ENCODE data around the gene F12. TPM values are rescaled to one million over a fixed set of nuclear protein-coding genes. Genes with fewer than 3 reads are reported as not detected.

F12 gene
- total RNA-seq, 2 donors from 2014 or later, result 0.95 to 2.9 TPM

DNA sequence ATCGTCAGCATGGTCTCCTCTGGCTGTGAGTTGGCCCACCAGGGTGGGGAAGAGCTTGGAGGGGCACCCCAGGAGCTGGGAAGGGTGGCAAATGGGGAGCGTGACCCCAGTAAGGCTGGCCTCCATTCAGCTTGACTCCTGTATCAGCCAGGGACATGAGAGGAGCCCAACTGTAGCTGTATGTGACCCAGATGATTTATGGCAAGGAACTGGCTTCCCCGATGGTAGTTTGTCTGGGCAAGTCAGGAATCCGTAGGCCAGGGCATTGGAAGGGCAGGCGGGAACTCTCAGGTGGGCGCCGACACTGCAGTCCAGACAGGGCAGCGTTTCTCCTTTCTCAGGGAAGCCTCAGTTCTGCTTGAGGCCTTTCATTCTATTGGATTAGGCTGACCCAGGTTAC is 22.8 kb downstream of the F12 start:
- H3K36me3 Mint-ChIP-seq (ENCODE audit: low read depth), result no peaks in the 10 kb centered on the region
- no peak for TF ChIP-seq CTCF (conservative IDR thresholded peaks at IDR 0.05)
- peaks cover 17% of the 10 kb centered on the region for H3K27me3 ChIP-seq (ENCODE audit: control insufficient read depth, insufficient read depth, low read length, poor library complexity, severe bottlenecking)
- H3K27me3 Mint-ChIP-seq (ENCODE audit: insufficient read depth), result peaks cover 47% of the 10 kb centered on the region
- peaks cover 2% of the 10 kb centered on the region for H3K4me1 Mint-ChIP-seq
- DNase-seq, result no peak
- no peak overlapping the region for H3K4me3 Mint-ChIP-seq
- no peaks in the 10 kb centered on the region for H3K9me3 Mint-ChIP-seq
- H3K4me3 ChIP-seq (ENCODE audit: low read length), result no peak overlapping the region
- WGBS, 2 experiments (ENCODE audit: insufficient coverage in 1 of 2, insufficient read length in 1 of 2), result 90 to 92% methylated on average over 7 to 8 of the region's 8 CpGs
- H3K4me1 ChIP-seq (ENCODE audit: control insufficient read depth, insufficient read depth, low read length), result no peaks in the 10 kb centered on the region
- H3K36me3 ChIP-seq (ENCODE audit: control insufficient read depth, insufficient read depth, low read length), result no peaks in the 10 kb centered on the region
- H3K27ac Mint-ChIP-seq, result no peak overlapping the region
- H3K9me3 ChIP-seq (ENCODE audit: control insufficient read depth, low read length), result no peaks in the 10 kb centered on the region
- no peak overlapping the region for H3K9ac ChIP-seq (ENCODE audit: extremely low read depth, low read length, poor library complexity, severe bottlenecking)
- no peak overlapping the region for H3K27ac ChIP-seq (ENCODE audit: low read depth, low read length)

GRCh38 chr5:177385720-177386119 is 23.6 kb downstream of the F12 start:
- Mint-ChIP-seq H3K4me3 (no peak overlapping the region), H3K4me1 (peaks cover 5% of the 10 kb centered on the region), H3K36me3 (ENCODE audit: low read depth) (no peaks in the 10 kb centered on the region), H3K27me3 (ENCODE audit: insufficient read depth) (peaks cover 41% of the 10 kb centered on the region), H3K9me3 (no peaks in the 10 kb centered on the region), H3K27ac (no peak overlapping the region)
- WGBS, 2 experiments (ENCODE audit: insufficient coverage in 1 of 2, insufficient read length in 1 of 2), result 85 to 93% methylated on average over 3 to 11 of the region's 11 CpGs
- H3K4me1 ChIP-seq (ENCODE audit: control insufficient read depth, insufficient read depth, low read length), result no peaks in the 10 kb centered on the region
- H3K9me3 ChIP-seq (ENCODE audit: control insufficient read depth, low read length), result no peaks in the 10 kb centered on the region
- no peak overlapping the region for H3K27ac ChIP-seq (ENCODE audit: low read depth, low read length)
- H3K36me3 ChIP-seq (ENCODE audit: control insufficient read depth, insufficient read depth, low read length), result no peaks in the 10 kb centered on the region
- H3K4me3 ChIP-seq (ENCODE audit: low read length), result no peak overlapping the region
- peaks cover 17% of the 10 kb centered on the region for H3K27me3 ChIP-seq (ENCODE audit: control insufficient read depth, insufficient read depth, low read length, poor library complexity, severe bottlenecking)
- DNase-seq, result no peak
- no peak for TF ChIP-seq CTCF (conservative IDR thresholded peaks at IDR 0.05)
- no peak overlapping the region for H3K9ac ChIP-seq (ENCODE audit: extremely low read depth, low read length, poor library complexity, severe bottlenecking)

GRCh38 chr5:177384134-177384533 is 25.2 kb downstream of the F12 start, which contains the start of gene SLC34A1:
Gene SLC34A1, plus strand, starts transcription at chr5:177384434. Its CDS starts 1,308 bp downstream, at chr5:177385742.
- no peak for TF ChIP-seq CTCF (conservative IDR thresholded peaks at IDR 0.05)
- H3K27me3 Mint-ChIP-seq (ENCODE audit: insufficient read depth), result peaks cover 28% of the 10 kb centered on the region

More at GRCh38 chr5:177384134-177384533, 25.2 kb downstream of the F12 start, which contains the start of gene SLC34A1:
- H3K36me3 ChIP-seq (ENCODE audit: control insufficient read depth, insufficient read depth, low read length), result no peaks in the 10 kb centered on the region
- WGBS, 2 experiments (ENCODE audit: insufficient coverage in 1 of 2, insufficient read length in 1 of 2), result 88 to 90% methylated on average over 3 to 4 of the region's 4 CpGs
- H3K4me3 ChIP-seq (ENCODE audit: low read length), result no peak within 1 kb of the TSS
- Mint-ChIP-seq H3K9me3 (no peaks in the 10 kb centered on the region), H3K36me3 (ENCODE audit: low read depth) (no peaks in the 10 kb centered on the region), H3K4me3 (no peak within 1 kb of the TSS), H3K4me1 (peaks cover 5% of the 10 kb centered on the region), H3K27ac (no peak within 1 kb of the TSS)
- no peaks in the 10 kb centered on the region for H3K4me1 ChIP-seq (ENCODE audit: control insufficient read depth, insufficient read depth, low read length)
- no peaks in the 10 kb centered on the region for H3K9me3 ChIP-seq (ENCODE audit: control insufficient read depth, low read length)
- H3K9ac ChIP-seq (ENCODE audit: extremely low read depth, low read length, poor library complexity, severe bottlenecking), result no peak within 1 kb of the TSS
- no peak within 1 kb of the TSS for H3K27ac ChIP-seq (ENCODE audit: low read depth, low read length)
- H3K27me3 ChIP-seq (ENCODE audit: control insufficient read depth, insufficient read depth, low read length, poor library complexity, severe bottlenecking), result peaks cover 6% of the 10 kb centered on the region
- no peak for DNase-seq
